GM21619 (cell line): ENCODE measurements around the gene ZNF679.
"Not testable (repeated sequence)": the region's sequence is repeated elsewhere in the genome, so short reads cannot be mapped to it uniquely, and the experiment has no call there.

ENCODE experiments used
- ATAC-seq: cut with Tn5 transposase; IDR thresholded peaks from one replicate; pipeline ENCODE4 v1.9.1; 2021; ENCODE audit not compliant: unreplicated experiment

Gene ZNF679

GRCh38 chr7:64228174-64228573 is at the start of gene ZNF679:
Gene ZNF679, plus strand, starts transcription at chr7:64228474. Its CDS starts 20,644 bp downstream, at chr7:64249118.
- not testable (repeated sequence) for ATAC-seq

GRCh38 chr7:64180989-64181388 is 47.3 kb upstream of the ZNF679 start:
- no peak for ATAC-seq

GRCh38 chr7:64181586-64181985 is 46.7 kb upstream of the ZNF679 start:
- ATAC-seq = no peak

GRCh38 chr7:64182036-64182790 is 46.1 kb upstream of the ZNF679 start:
- no peak for ATAC-seq

GRCh38 chr7:64183126-64183742 is 45.0 kb upstream of the ZNF679 start:
- ATAC-seq = no peak

- ATAC-seq = no peak
These were observed 44.4 kb upstream of the ZNF679 start for GRCh38 chr7:64183827-64184372.

GRCh38 chr7:64184376-64184775 is 43.9 kb upstream of the ZNF679 start:
- no peak for ATAC-seq

- no peak for ATAC-seq
These were observed 40.9 kb upstream of the ZNF679 start for GRCh38 chr7:64187408-64187807.

GRCh38 chr7:64192148-64192704 is 36.0 kb upstream of the ZNF679 start:
- no peak for ATAC-seq

- no peak for ATAC-seq
These were observed 35.5 kb upstream of the ZNF679 start for GRCh38 chr7:64192775-64193174.

- ATAC-seq = no peak
These were observed 21.4 kb upstream of the ZNF679 start, which contains the start of gene ZNF735 for GRCh38 chr7:64206903-64207302. Gene ZNF735, plus strand, starts transcription at chr7:64207203. Its CDS starts 0 bp downstream, at chr7:64207203.

- not testable (repeated sequence) for ATAC-seq
These were observed 8.5 kb upstream of the ZNF679 start for GRCh38 chr7:64219710-64220298.

- ATAC-seq = no peak
These were observed 4.9 kb upstream of the ZNF679 start for GRCh38 chr7:64223366-64223765.

- no peak for ATAC-seq
These were observed 38.2 kb downstream of the ZNF679 start for GRCh38 chr7:64266341-64266919.

- no peak for ATAC-seq
These were observed 49.4 kb downstream of the ZNF679 start for GRCh38 chr7:64277630-64278029.

- ATAC-seq = no peak
These were observed 66.6 kb downstream of the ZNF679 start for GRCh38 chr7:64294701-64295420.

GRCh38 chr7:64297418-64297817 is 69.1 kb downstream of the ZNF679 start:
- ATAC-seq = not testable (repeated sequence)

- ATAC-seq = no peak
These were observed 72.5 kb downstream of the ZNF679 start for GRCh38 chr7:64300641-64301405.

- peak; percentile 96 for ATAC-seq
These were observed 79.2 kb downstream of the ZNF679 start for GRCh38 chr7:64307254-64308015.
